ENCODE data around the gene KRT17. TPM values are rescaled to one million over a fixed set of nuclear protein-coding genes. Genes with fewer than 3 reads are reported as not detected.
"Not testable (repeated sequence)": the region's sequence is repeated elsewhere in the genome, so short reads cannot be mapped to it uniquely, and the experiment has no call there.

KRT17 gene
- total RNA-seq, 1 experiment from 2014 or later: 29.0 TPM

GRCh38 chr17:41629826-41630670, 5.7 kb upstream of the KRT17 start:
- ChIA-PET POLR2A (ENCODE audit: unreplicated experiment) (no interaction called here), CTCF (no interaction called here)
- Histone ChIP-seq H3K4me1 (replicated peaks; ENCODE audit: insufficient read depth) (no peaks in the 10 kb centered on the region), H3K79me2 (ENCODE audit: low read depth) (no peaks in the 10 kb centered on the region), H3K4me2 (no peak overlapping the region), H3K9me3 (ENCODE audit: insufficient read depth, low read depth) (no peaks in the 10 kb centered on the region), H3K27ac (no peak overlapping the region), H4K20me1 (ENCODE audit: insufficient read depth) (no peaks in the 10 kb centered on the region), H3K4me3 (no peak overlapping the region), H3K9me2 (ENCODE audit: insufficient read depth) (no peaks in the 10 kb centered on the region), H3K27me3 (ENCODE audit: insufficient read depth, low read depth) (no peaks in the 10 kb centered on the region), H3F3A (ENCODE audit: insufficient read depth, low read depth) (peaks cover 10% of the 10 kb centered on the region; the same call in 1 of the 2 replicates), H3K36me3 (ENCODE audit: low read depth) (no peaks in the 10 kb centered on the region), H2AFZ (no peak overlapping the region)
- TF ChIP-seq CTCF (conservative IDR thresholded peaks at IDR 0.05): no peak
- no peak for TF ChIP-seq EZH2 (IDR thresholded peaks at IDR 0.05; ENCODE audit: low read depth)
- BruUV-seq (replicated peaks): no TSS peak
- intact Hi-C loops (cut with micrococcal nuclease; ENCODE audit: unreplicated experiment): no loop called here
- no peak for DNase-seq

- no peaks in the 10 kb centered on the region for H3K79me2 ChIP-seq (ENCODE audit: low read depth)
- H3K9me2 ChIP-seq (ENCODE audit: insufficient read depth): no peaks in the 10 kb centered on the region
- no peaks in the 10 kb centered on the region for H4K20me1 ChIP-seq (ENCODE audit: insufficient read depth)
- H3K27ac ChIP-seq: no peak overlapping the region
- no peaks in the 10 kb centered on the region for H3K27me3 ChIP-seq (ENCODE audit: insufficient read depth, low read depth)
- no peak overlapping the region for H3K4me2 ChIP-seq
- peaks cover 10% of the 10 kb centered on the region; the same call in 1 of the 2 replicates for H3F3A ChIP-seq (ENCODE audit: insufficient read depth, low read depth)
- no peaks in the 10 kb centered on the region for H3K4me1 ChIP-seq (replicated peaks; ENCODE audit: insufficient read depth)
- H3K4me3 ChIP-seq: no peak overlapping the region
- H3K9me3 ChIP-seq (ENCODE audit: insufficient read depth, low read depth): no peaks in the 10 kb centered on the region
- ChIA-PET POLR2A (ENCODE audit: unreplicated experiment) (no interaction called here), CTCF (no interaction called here)
- no peak overlapping the region for H2AFZ ChIP-seq
- no peaks in the 10 kb centered on the region for H3K36me3 ChIP-seq (ENCODE audit: low read depth)
- intact Hi-C loops (cut with micrococcal nuclease; ENCODE audit: unreplicated experiment): no loop called here
- BruUV-seq (replicated peaks): no TSS peak
- DNase-seq: no peak
- TF ChIP-seq CTCF (conservative IDR thresholded peaks at IDR 0.05) (no peak), EZH2 (IDR thresholded peaks at IDR 0.05; ENCODE audit: low read depth) (no peak)
Observed at GRCh38 chr17:41629316-41629715, 4.9 kb upstream of the KRT17 start.

GRCh38 chr17:41628621-41629255, 4.4 kb upstream of the KRT17 start:
- H3K4me3 ChIP-seq; H3K79me2 ChIP-seq (ENCODE audit: low read depth); DNase-seq; H3K36me3 ChIP-seq (ENCODE audit: low read depth); POLR2A ChIA-PET (ENCODE audit: unreplicated experiment); H3K4me1 ChIP-seq (replicated peaks; ENCODE audit: insufficient read depth); H3K27me3 ChIP-seq (ENCODE audit: insufficient read depth, low read depth); H3K4me2 ChIP-seq; H3K27ac ChIP-seq; CTCF ChIA-PET; H2AFZ ChIP-seq; intact Hi-C loops (cut with micrococcal nuclease; ENCODE audit: unreplicated experiment); H4K20me1 ChIP-seq (ENCODE audit: insufficient read depth); BruUV-seq (replicated peaks); H3K9me2 ChIP-seq (ENCODE audit: insufficient read depth); H3F3A ChIP-seq (ENCODE audit: insufficient read depth, low read depth); H3K9me3 ChIP-seq (ENCODE audit: insufficient read depth, low read depth): not testable (repeated sequence)

- H3F3A ChIP-seq (ENCODE audit: insufficient read depth, low read depth); H3K4me3 ChIP-seq; H3K27ac ChIP-seq; H3K9me2 ChIP-seq (ENCODE audit: insufficient read depth); H3K79me2 ChIP-seq (ENCODE audit: low read depth); intact Hi-C loops (cut with micrococcal nuclease; ENCODE audit: unreplicated experiment); H3K36me3 ChIP-seq (ENCODE audit: low read depth); H3K4me1 ChIP-seq (replicated peaks; ENCODE audit: insufficient read depth); BruUV-seq (replicated peaks); DNase-seq; POLR2A ChIA-PET (ENCODE audit: unreplicated experiment); H2AFZ ChIP-seq; CTCF ChIA-PET; H3K9me3 ChIP-seq (ENCODE audit: insufficient read depth, low read depth); H3K4me2 ChIP-seq; H3K27me3 ChIP-seq (ENCODE audit: insufficient read depth, low read depth); H4K20me1 ChIP-seq (ENCODE audit: insufficient read depth): not testable (repeated sequence)
Observed at GRCh38 chr17:41628073-41628370, 3.6 kb upstream of the KRT17 start.

All from PC-9 (cell line).